IMR-90 (cell line): ENCODE measurements around the gene RAB29.
"Not testable (repeated sequence)": the region's sequence is repeated elsewhere in the genome, so short reads cannot be mapped to it uniquely, and the experiment has no call there.

Experiments
- CEBPB ChIP-seq: IDR thresholded peaks from 2 replicates; pipeline ENCODE4 v1.6.1; 2012; ENCODE audit warnings: low read depth, low read length, improper control_type of control experiment
- CTCF ChIP-seq: conservative IDR thresholded peaks from 2 replicates; pipeline ENCODE4 v1.5.1; 2012; ENCODE audit warnings: mild to moderate bottlenecking, low read depth, low read length, improper control_type of control experiment
- FOS ChIP-seq: fragments of 150-350 bp; IDR thresholded peaks from 2 replicates; pipeline ENCODE4 v1.6.1; 2016; ENCODE audit warnings: low read depth, low read length
- NFE2L2 ChIP-seq: fragments of 150-350 bp; IDR thresholded peaks from 2 replicates; pipeline ENCODE4 v1.6.1; 2016; ENCODE audit warnings: low read depth, mild to moderate bottlenecking, low read length
- POLR2A ChIP-seq: IDR thresholded peaks from 2 replicates; pipeline ENCODE4 v1.6.1; 2012; ENCODE audit warnings: mild to moderate bottlenecking, low read depth, low read length
- USF2 ChIP-seq: fragments of 150-350 bp; IDR thresholded peaks from 2 replicates; pipeline ENCODE4 v1.6.1; 2017; ENCODE audit warnings: mild to moderate bottlenecking, antibody characterized with exemption, low read length, low read depth

- TF ChIP-seq CTCF, POLR2A, NFE2L2, CEBPB, USF2, FOS: not testable (repeated sequence)
Measured at GRCh38 chr1:205823260-205823659, 48.0 kb upstream of the RAB29 start.
